Upper lobe of right lung (tissue), 1 donor: ENCODE results near the gene OVAAL. TPM values are rescaled to one million over a fixed set of nuclear protein-coding genes. Genes with fewer than 3 reads are reported as not detected.
A peak's percentile ranks its signal among the peaks of the same experiment; 100 is the strongest.

Experiments used
- ATAC-seq: fragments of 200-7000 bp; cut with Tn5 transposase; one replicate; pipeline ENCODE4 v1.9.1; 2020; ENCODE audit warnings: mild to moderate bottlenecking, moderate library complexity
- DNase-seq: peaks from one replicate; pipeline ENCODE4 v3.0.0-alpha.2; 2020
- H3K27ac ChIP-seq: fragments of 200-600 bp; one replicate; pipeline ENCODE4 v1.8.0; 2022
- H3K27me3 ChIP-seq: fragments of 200-600 bp; one replicate; pipeline ENCODE4 v1.8.0; 2022; ENCODE audit warnings: mild to moderate bottlenecking
- H3K36me3 ChIP-seq: fragments of 200-600 bp; one replicate; pipeline ENCODE4 v1.8.0; 2022
- H3K4me1 ChIP-seq: fragments of 200-600 bp; one replicate; pipeline ENCODE4 v1.8.0; 2022
- H3K4me3 ChIP-seq: fragments of 200-600 bp; one replicate; pipeline ENCODE4 v1.8.0; 2022; ENCODE audit warnings: mild to moderate bottlenecking
- H3K9me3 ChIP-seq: fragments of 200-600 bp; one replicate; pipeline ENCODE4 v1.8.0; 2022
- CTCF ChIP-seq: fragments of 200-600 bp; IDR thresholded peaks from one replicate; pipeline ENCODE4 v1.8.0; 2022; ENCODE audit warnings: antibody characterized with exemption
- intact Hi-C: fragments of 100-400 bp; cut with DNase I; formaldehyde crosslinking; loops from one replicate; pipeline ENCODE4 v1.11.0; 2022
- total RNA-seq: library from RNA; stranded (reverse); fragmentation: NEBNext Ultra II Directional; extraction: Animal tissue kit (Norgen Biotek cat#: 25700); gene quantifications from one replicate; pipeline ENCODE4 v1.2.1, GENCODE V29; 2021
- donor health status: DM: no; HTN: yes; CAD: no; lungs with severe emphysema.

OVAAL gene
- total RNA-seq, 1 donor from 2014 or later, result not detected

- Histone ChIP-seq H3K4me3 (no peak overlapping the region), H3K27me3 (no peaks in the 10 kb centered on the region), H3K4me1 (peaks cover 7% of the 10 kb centered on the region), H3K27ac (peak overlapping the region; percentile 65), H3K9me3 (no peaks in the 10 kb centered on the region), H3K36me3 (no peaks in the 10 kb centered on the region)
- no peak for DNase-seq
- ATAC-seq, result no peak
- intact Hi-C loops, result no loop called here
- TF ChIP-seq CTCF, result no peak
Measured at GRCh38 chr1:180610556-180611015, 51.8 kb downstream of the OVAAL start.

GRCh38 chr1:180611016-180611930, 52.5 kb downstream of the OVAAL start:
- ATAC-seq (peak; percentile 83), DNase-seq (no peak)
- no peak for TF ChIP-seq CTCF
- Histone ChIP-seq H3K4me3 (no peak overlapping the region), H3K36me3 (no peaks in the 10 kb centered on the region), H3K9me3 (no peaks in the 10 kb centered on the region), H3K27me3 (no peaks in the 10 kb centered on the region), H3K4me1 (peaks cover 14% of the 10 kb centered on the region), H3K27ac (peak overlapping the region; percentile 65)
- intact Hi-C loops, result no loop called here

DNA sequence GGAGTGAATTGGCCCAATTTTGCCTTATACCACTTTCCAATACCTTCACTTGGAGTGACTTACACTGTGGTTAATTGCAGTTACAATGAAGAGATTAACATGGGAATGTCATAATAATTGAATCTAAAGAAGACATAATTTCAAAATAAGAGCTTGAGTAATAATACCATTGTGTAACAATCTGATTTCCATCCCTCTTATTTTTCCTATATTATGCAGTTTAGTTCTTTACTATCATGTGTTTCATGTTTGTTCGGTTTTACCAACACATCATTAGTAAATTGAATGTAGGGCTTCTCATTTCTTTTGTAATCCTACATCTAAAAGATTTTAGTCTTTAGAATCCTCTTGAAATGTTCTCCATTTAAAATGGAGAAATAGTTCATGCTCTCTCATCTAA, 53.9 kb downstream of the OVAAL start:
- no peak overlapping the region for H3K4me3 ChIP-seq
- no peak for ATAC-seq
- no peaks in the 10 kb centered on the region for H3K27me3 ChIP-seq
- no peak for TF ChIP-seq CTCF
- no peaks in the 10 kb centered on the region for H3K36me3 ChIP-seq
- no peak for DNase-seq
- intact Hi-C loops, result no loop called here
- peaks cover 14% of the 10 kb centered on the region for H3K4me1 ChIP-seq
- no peak overlapping the region for H3K27ac ChIP-seq
- no peaks in the 10 kb centered on the region for H3K9me3 ChIP-seq

GRCh38 chr1:180614730-180615129, 56.0 kb downstream of the OVAAL start:
- TF ChIP-seq CTCF, result no peak
- H3K27me3 ChIP-seq, result no peaks in the 10 kb centered on the region
- no peak overlapping the region for H3K27ac ChIP-seq
- no peaks in the 10 kb centered on the region for H3K36me3 ChIP-seq
- peaks cover 14% of the 10 kb centered on the region for H3K4me1 ChIP-seq
- ATAC-seq, result no peak
- no peaks in the 10 kb centered on the region for H3K9me3 ChIP-seq
- H3K4me3 ChIP-seq, result no peak overlapping the region
- DNase-seq, result no peak
- intact Hi-C loops, result no loop called here

GRCh38 chr1:180615493-180616290, 56.9 kb downstream of the OVAAL start:
- Histone ChIP-seq H3K4me1 (peaks cover 14% of the 10 kb centered on the region), H3K36me3 (no peaks in the 10 kb centered on the region), H3K4me3 (no peak overlapping the region), H3K27me3 (no peaks in the 10 kb centered on the region), H3K9me3 (no peaks in the 10 kb centered on the region), H3K27ac (no peak overlapping the region)
- DNase-seq (no peak), ATAC-seq (no peak)
- TF ChIP-seq CTCF, result no peak
- intact Hi-C loops, result no loop called here

Other genes with a start within 250 kb of the OVAAL start
- 33.6 TPM for gene ACBD6, start 56.4 kb upstream of the OVAAL start, total RNA-seq
- gene XPR1, start 73.1 kb downstream of the OVAAL start, total RNA-seq, result 23.5 TPM